Retinal pigment epithelial cell (primary cell): ENCODE results near the gene RAB25.

Source experiments
- DNase-seq: peaks from one replicate; pipeline ENCODE4 v3.0.0-alpha.2; 2010; ENCODE audit warnings: low read depth
- H3K4me3 ChIP-seq: 2 replicates; pipeline ENCODE4 v1.5.1; 2011; ENCODE audit warnings: mild to moderate bottlenecking, low read length, control low read depth, moderate library complexity
- CTCF ChIP-seq: conservative IDR thresholded peaks from 2 replicates; pipeline ENCODE4 v1.5.1; 2011; ENCODE audit warnings: low read depth, low read length, control low read depth, inconsistent platforms

Gene RAB25

DNA sequence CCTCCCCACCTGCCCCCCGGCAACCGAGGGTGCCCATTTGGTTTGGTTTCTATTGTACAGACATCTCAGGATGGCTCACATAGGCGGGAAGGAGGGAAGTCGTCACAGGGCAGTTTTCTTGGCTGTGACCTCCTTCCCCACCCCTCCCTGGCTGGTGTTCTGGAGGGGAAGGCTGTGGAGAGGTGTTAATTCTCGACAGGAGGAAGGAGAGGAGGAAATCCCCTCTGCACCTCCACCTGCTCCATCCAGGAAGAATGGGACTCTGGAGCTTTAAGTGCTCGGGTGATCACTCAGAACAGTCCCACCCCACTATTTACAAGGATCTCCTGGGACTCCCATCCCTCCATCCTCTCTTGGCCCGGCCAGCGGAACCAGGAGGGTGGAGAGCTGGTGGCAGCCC, 13.7 kb downstream of the RAB25 start:
- no peak overlapping the region for H3K4me3 ChIP-seq
- no peak for TF ChIP-seq CTCF
- no peak for DNase-seq

- no peak overlapping the region for H3K4me3 ChIP-seq
- no peak for DNase-seq
- no peak for TF ChIP-seq CTCF
Measured at GRCh38 chr1:156075162-156075561, 14.2 kb downstream of the RAB25 start.

- DNase-seq: no peak
- no peak overlapping the region for H3K4me3 ChIP-seq
- no peak for TF ChIP-seq CTCF
Measured at GRCh38 chr1:156075775-156076204, 14.8 kb downstream of the RAB25 start.

DNA sequence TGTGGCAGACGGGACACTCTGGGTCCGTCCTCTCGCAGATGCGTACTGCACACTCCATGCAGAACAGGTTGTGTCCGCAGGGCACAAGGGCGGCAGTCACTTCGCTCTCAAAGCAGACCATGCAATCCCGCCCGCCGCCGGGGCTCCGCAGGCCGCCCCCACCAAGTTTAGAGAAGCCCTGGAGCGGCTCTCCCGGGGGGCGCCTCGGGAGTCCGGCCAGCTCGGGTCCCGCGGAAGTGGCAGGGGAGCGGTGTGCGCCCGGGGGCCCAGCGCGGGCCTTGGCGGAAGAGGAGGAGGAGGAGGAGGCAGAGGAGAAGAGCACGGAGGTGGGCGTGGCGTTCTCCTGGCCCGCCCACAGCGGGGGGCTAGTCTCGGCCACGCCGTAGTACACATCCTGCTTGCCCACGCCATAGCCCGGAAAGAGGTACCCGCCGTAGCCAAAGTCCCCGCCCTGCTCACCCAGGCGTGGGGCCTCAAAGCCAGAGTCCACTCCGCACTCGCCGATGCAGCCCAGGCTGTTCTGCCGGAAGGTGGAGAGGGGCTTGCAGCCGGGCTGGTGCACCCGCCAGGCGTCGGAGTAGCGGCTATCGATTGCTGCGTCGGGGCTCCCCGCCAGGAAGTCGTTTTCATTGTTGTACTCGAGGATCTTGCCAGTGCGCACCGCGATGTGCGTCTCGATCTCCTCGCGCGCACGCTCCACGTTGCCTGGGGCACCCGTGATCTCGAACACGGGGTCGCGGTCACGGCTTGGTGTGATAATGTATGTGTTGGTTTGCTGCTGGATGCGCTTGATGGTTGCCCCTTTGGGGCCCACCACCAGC, 15.9 kb downstream of the RAB25 start:
- no peak for TF ChIP-seq CTCF
- no peak for DNase-seq

GRCh38 chr1:156077430-156077760, 16.4 kb downstream of the RAB25 start:
- TF ChIP-seq CTCF: no peak
- no peak for DNase-seq
- H3K4me3 ChIP-seq: no peak overlapping the region

More for the DNA sequence above, 15.9 kb downstream of the RAB25 start:
- H3K4me3 ChIP-seq: no peak overlapping the region

- DNase-seq: no peak
- TF ChIP-seq CTCF: no peak
- peak overlapping the region; percentile 11 for H3K4me3 ChIP-seq
Measured at GRCh38 chr1:156078728-156079127, 17.8 kb downstream of the RAB25 start.

- no peak for TF ChIP-seq CTCF
- no peak for DNase-seq
- peak overlapping the region; percentile 88 for H3K4me3 ChIP-seq
Measured at GRCh38 chr1:156079762-156080161, 18.8 kb downstream of the RAB25 start.
